ENCODE measurements around the gene CYP2J2.
"Not testable (repeated sequence)": the region's sequence is repeated elsewhere in the genome, so short reads cannot be mapped to it uniquely, and the experiment has no call there.

- not testable (repeated sequence) for TF ChIP-seq TOX (CRISPR knock-in tag; IDR thresholded peaks at IDR 0.05; ENCODE audit: borderline replicate concordance); ARNTL (CRISPR knock-in tag; IDR thresholded peaks at IDR 0.05; ENCODE audit: borderline replicate concordance, low read depth)
Observed at GRCh38 chr1:59969542-59970175, 43.1 kb upstream of the CYP2J2 start.

Measured in SK-N-SH treated with all-trans-retinoic acid at 6 μM for 48 hours (cell line).